ENCODE data around the gene KLF13. TPM values are rescaled to one million over a fixed set of nuclear protein-coding genes. Genes with fewer than 3 reads are reported as not detected.

KLF13 gene
- polyA plus RNA-seq, 2 of the 4 experiments (the other 2 are of a cell fraction): 53.5 TPM

GRCh38 chr15:31360843-31361763 lies 34.5 kb downstream of the KLF13 start (continued):
- TF ChIP-seq ATOH8 (CRISPR knock-in tag; IDR thresholded peaks at IDR 0.05; ENCODE audit: low read depth): no peak
- TF ChIP-seq MAX (IDR thresholded peaks at IDR 0.05): no peak
- TF ChIP-seq HDAC2 (IDR thresholded peaks at IDR 0.05): no peak
- no peak for TF ChIP-seq NFE2L2 (conservative IDR thresholded peaks at IDR 0.05; ENCODE audit: low read length)

- H3K4me1 ChIP-seq: peaks cover 14% of the 10 kb centered on the region; the same call in 2 of the 3 replicates
- whole genome bisulfite sequencing (ENCODE audit: missing lambda C conversion rate): 75% methylated on average over 6 of the region's 6 CpGs
- POLR2A ChIA-PET: no interaction called here
- no peak for TF ChIP-seq HOXA7 (CRISPR knock-in tag; IDR thresholded peaks at IDR 0.05)
- no peak for TF ChIP-seq ZC3H11A (IDR thresholded peaks at IDR 0.05)
- TF ChIP-seq FOSL2 (IDR thresholded peaks at IDR 0.05): no peak
- TF ChIP-seq FOSL2 (CRISPR knock-in tag; IDR thresholded peaks at IDR 0.05): no peak
- TF ChIP-seq ZNF302 (CRISPR knock-in tag; IDR thresholded peaks at IDR 0.05): no peak
- no peak for TF ChIP-seq MAFK (IDR thresholded peaks at IDR 0.05; ENCODE audit: partially characterized antibody)
- TF ChIP-seq ZFP36 (IDR thresholded peaks at IDR 0.05; ENCODE audit: borderline replicate concordance, partially characterized antibody): no peak
- TF ChIP-seq GATA3 (IDR thresholded peaks at IDR 0.05; ENCODE audit: borderline replicate concordance): no peak
- TF ChIP-seq MAX (IDR thresholded peaks at IDR 0.05): no peak
- TF ChIP-seq KDM1A (IDR thresholded peaks at IDR 0.05; ENCODE audit: low read depth): no peak
- TF ChIP-seq RNF2 (IDR thresholded peaks at IDR 0.05; ENCODE audit: borderline replicate concordance, low read depth): no peak
- ATAC-seq (peak; percentile 16 to 25; a peak in 2 of 6 replicates), FAIRE-seq (no peak), DNase-seq (ENCODE audit: low read depth in 1 of 2, low spot score in 1 of 2) (peak in 1 of 2 experiments; percentile 18)
- peak overlapping the region in 1 of 2 experiments; percentile 2; a peak in 2 of 6 replicates for H3K27ac ChIP-seq
- H3K4me2 ChIP-seq: no peak overlapping the region
- H3K4me3 ChIP-seq: no peak overlapping the region
- H3K9me3 ChIP-seq: no peaks in the 10 kb centered on the region
- CTCF ChIA-PET: interaction anchor here (0.6 to 1.0 kb wide), 2 partner anchors 8 to 216 kb away, joined by 4 read pairs; no protein-coding TSS in a partner anchor
These were observed 35.3 kb downstream of the KLF13 start for GRCh38 chr15:31361764-31362515.

- no peak for ATAC-seq
- TF ChIP-seq JUNB (IDR thresholded peaks at IDR 0.05) (no peak), TP53 (CRISPR knock-in tag; IDR thresholded peaks at IDR 0.05) (no peak), RCOR1 (IDR thresholded peaks at IDR 0.05; ENCODE audit: low read depth, low read length) (no peak), EHMT2 (IDR thresholded peaks at IDR 0.05; ENCODE audit: low read depth) (no peak), JUN (IDR thresholded peaks at IDR 0.05) (no peak), MAX (IDR thresholded peaks at IDR 0.05) (no peak), ESRRA (IDR thresholded peaks at IDR 0.05; ENCODE audit: borderline replicate concordance, low read length) (no peak), PHF8 (IDR thresholded peaks at IDR 0.05; ENCODE audit: borderline replicate concordance, low read depth) (no peak), REST (IDR thresholded peaks at IDR 0.05) (no peak), CBX2 (IDR thresholded peaks at IDR 0.05; ENCODE audit: borderline replicate concordance, low read depth) (no peak), HDAC2 (IDR thresholded peaks at IDR 0.05) (no peak), CHD2 (IDR thresholded peaks at IDR 0.05; ENCODE audit: low read length, partially characterized antibody) (no peak), CTCF (IDR thresholded peaks at IDR 0.05) (no peak), KDM1A (IDR thresholded peaks at IDR 0.05; ENCODE audit: low read depth) (no peak)
- ChIA-PET CTCF (interaction anchor here (0.6 to 2.1 kb wide), 4 partner anchors 9 to 215 kb away, joined by 3 to 4 read pairs (median 4); no protein-coding TSS in a partner anchor), POLR2A (no interaction called here)
- WGBS (ENCODE audit: missing lambda C conversion rate): 71% methylated on average over 5 of the region's 5 CpGs
- Histone ChIP-seq H3K4me1 (peaks cover 14% of the 10 kb centered on the region; the same call in 2 of the 3 replicates), H3K4me2 (no peak overlapping the region), H3K27ac (no peak overlapping the region), H3K4me3 (no peak overlapping the region), H3K9me3 (no peaks in the 10 kb centered on the region)
- FAIRE-seq: no peak
- no peak for DNase-seq (ENCODE audit: low read depth in 1 of 2, low spot score in 1 of 2)
These were observed 36.3 kb downstream of the KLF13 start for GRCh38 chr15:31362886-31363285.

All from A549 (cell line).